Activated naive CD4-positive, alpha-beta T cell treated with anti-CD3 and anti-CD28 coated beads, Interleukin-2, amount 50 U/mL, for 16 hours (primary cell): ENCODE data around the gene TRIL.

Experiments
- DNase-seq: peaks from one replicate; pipeline ENCODE4 v3.0.0-alpha.2; 2020

Gene TRIL

GRCh38 chr7:28939844-28940544, 18.1 kb downstream of the TRIL start:
- DNase-seq, result no peak

GRCh38 chr7:28939367-28939766, 18.8 kb downstream of the TRIL start:
- DNase-seq, result no peak

GRCh38 chr7:28937619-28938018, 20.5 kb downstream of the TRIL start:
- no peak for DNase-seq

- no peak for DNase-seq
These were observed 21.0 kb downstream of the TRIL start for GRCh38 chr7:28937103-28937502.

- no peak for DNase-seq
These were observed 24.2 kb downstream of the TRIL start for GRCh38 chr7:28933846-28934320.

- DNase-seq, result no peak
These were observed 26.6 kb downstream of the TRIL start for GRCh38 chr7:28931565-28931964.

- DNase-seq, result peak; percentile 38
These were observed 31.1 kb downstream of the TRIL start for GRCh38 chr7:28926871-28927597.

GRCh38 chr7:28922624-28923331, 35.4 kb downstream of the TRIL start:
- DNase-seq, result peak; percentile 57

- DNase-seq, result peak; percentile 14
These were observed 36.3 kb downstream of the TRIL start for GRCh38 chr7:28921822-28922221.

GRCh38 chr7:28920424-28920823, 37.7 kb downstream of the TRIL start:
- no peak for DNase-seq

- no peak for DNase-seq
These were observed 38.6 kb downstream of the TRIL start for GRCh38 chr7:28919510-28919909.

- no peak for DNase-seq
These were observed 49.4 kb downstream of the TRIL start for GRCh38 chr7:28908775-28909174.

- DNase-seq, result no peak
These were observed 52.7 kb downstream of the TRIL start for GRCh38 chr7:28905464-28905863.

GRCh38 chr7:28904578-28905048, 53.5 kb downstream of the TRIL start:
- no peak for DNase-seq

- DNase-seq, result no peak
These were observed 54.2 kb downstream of the TRIL start for GRCh38 chr7:28903730-28904577.
